ENCODE measurements around the gene ALX4. TPM values are rescaled to one million over a fixed set of nuclear protein-coding genes. Genes with fewer than 3 reads are reported as not detected.
A peak's percentile ranks its signal among the peaks of the same experiment; 100 is the strongest.

Gene ALX4
- total RNA-seq, 4 donors from 2014 or later = 0.31 TPM; not detected in 3

DNA sequence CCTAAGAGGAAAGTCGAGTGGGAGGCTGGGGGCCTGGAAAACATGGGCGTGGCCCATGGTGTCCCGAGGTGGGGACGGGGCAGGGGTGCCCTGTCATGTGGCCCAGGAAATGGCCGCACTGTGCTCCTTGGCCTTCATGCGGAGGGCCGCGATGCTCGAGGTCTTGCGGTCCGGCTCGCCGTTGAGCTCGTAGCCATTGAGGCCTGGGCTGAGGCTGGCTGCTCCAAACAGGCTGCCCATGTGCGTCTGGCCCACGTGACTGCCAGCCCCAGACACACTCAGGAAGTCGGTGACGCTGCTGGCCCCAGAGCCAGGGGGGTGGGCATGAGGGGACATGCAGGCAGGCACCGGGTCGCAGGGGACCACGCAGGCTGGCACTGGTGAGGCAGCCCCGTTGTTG lies 45.2 kb downstream of the ALX4 start:
- Histone ChIP-seq H3K4me3 (no peak overlapping the region), H3K27ac (no peak overlapping the region), H3K9me3 (no peaks in the 10 kb centered on the region), H3K27me3 (peaks cover 32% of the 10 kb centered on the region), H3K36me3 (no peaks in the 10 kb centered on the region), H3K4me1 (no peaks in the 10 kb centered on the region)
- no CpG with 5 or more reads among the region's 22 CpGs for whole genome bisulfite sequencing, 2 donors (ENCODE audit: low coverage in 1 of 2)
- ATAC-seq = peak; percentile 10
- TF ChIP-seq POLR2AphosphoS5 (IDR thresholded peaks at IDR 0.05) (no peak), POLR2A (IDR thresholded peaks at IDR 0.05) (no peak), EP300 (IDR thresholded peaks at IDR 0.05) (no peak)
- TF ChIP-seq, protein P1, sequence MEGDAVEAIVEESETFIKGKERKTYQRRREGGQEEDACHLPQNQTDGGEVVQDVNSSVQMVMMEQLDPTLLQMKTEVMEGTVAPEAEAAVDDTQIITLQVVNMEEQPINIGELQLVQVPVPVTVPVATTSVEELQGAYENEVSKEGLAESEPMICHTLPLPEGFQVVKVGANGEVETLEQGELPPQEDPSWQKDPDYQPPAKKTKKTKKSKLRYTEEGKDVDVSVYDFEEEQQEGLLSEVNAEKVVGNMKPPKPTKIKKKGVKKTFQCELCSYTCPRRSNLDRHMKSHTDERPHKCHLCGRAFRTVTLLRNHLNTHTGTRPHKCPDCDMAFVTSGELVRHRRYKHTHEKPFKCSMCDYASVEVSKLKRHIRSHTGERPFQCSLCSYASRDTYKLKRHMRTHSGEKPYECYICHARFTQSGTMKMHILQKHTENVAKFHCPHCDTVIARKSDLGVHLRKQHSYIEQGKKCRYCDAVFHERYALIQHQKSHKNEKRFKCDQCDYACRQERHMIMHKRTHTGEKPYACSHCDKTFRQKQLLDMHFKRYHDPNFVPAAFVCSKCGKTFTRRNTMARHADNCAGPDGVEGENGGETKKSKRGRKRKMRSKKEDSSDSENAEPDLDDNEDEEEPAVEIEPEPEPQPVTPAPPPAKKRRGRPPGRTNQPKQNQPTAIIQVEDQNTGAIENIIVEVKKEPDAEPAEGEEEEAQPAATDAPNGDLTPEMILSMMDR (IDR thresholded peaks at IDR 0.05) = no peak

DNA sequence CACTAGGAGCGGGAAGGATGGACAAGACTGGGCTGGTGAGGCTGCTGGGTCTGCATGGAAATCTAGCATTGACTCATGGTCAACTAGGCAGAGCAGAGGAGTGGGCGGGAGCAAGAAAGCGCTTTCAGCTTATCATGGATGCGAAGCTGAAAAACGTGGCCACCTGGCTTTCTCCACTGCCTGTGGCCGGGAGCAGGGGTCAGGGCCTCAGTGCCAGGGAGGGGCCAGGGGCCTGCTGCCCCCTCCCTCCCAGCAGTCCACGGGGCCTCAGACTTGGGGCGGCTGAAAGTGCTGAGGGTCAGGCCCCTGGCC lies 45.5 kb downstream of the ALX4 start:
- H3K4me1 ChIP-seq = no peaks in the 10 kb centered on the region
- H3K4me3 ChIP-seq = no peak overlapping the region
- 64% methylated on average over 5 of the region's 8 CpGs; no CpG with 5 or more reads in 1 of the 2 donors for WGBS, 2 donors (ENCODE audit: low coverage in 1 of 2)
- TF ChIP-seq, protein P1 (IDR thresholded peaks at IDR 0.05) = no peak
- no peak for TF ChIP-seq EP300 (IDR thresholded peaks at IDR 0.05)
- TF ChIP-seq POLR2A (IDR thresholded peaks at IDR 0.05) = no peak
- no peak for TF ChIP-seq POLR2AphosphoS5 (IDR thresholded peaks at IDR 0.05)
- H3K27ac ChIP-seq = no peak overlapping the region
- peaks cover 28% of the 10 kb centered on the region for H3K27me3 ChIP-seq
- H3K36me3 ChIP-seq = no peaks in the 10 kb centered on the region
- ATAC-seq = no peak
- no peaks in the 10 kb centered on the region for H3K9me3 ChIP-seq

DNA sequence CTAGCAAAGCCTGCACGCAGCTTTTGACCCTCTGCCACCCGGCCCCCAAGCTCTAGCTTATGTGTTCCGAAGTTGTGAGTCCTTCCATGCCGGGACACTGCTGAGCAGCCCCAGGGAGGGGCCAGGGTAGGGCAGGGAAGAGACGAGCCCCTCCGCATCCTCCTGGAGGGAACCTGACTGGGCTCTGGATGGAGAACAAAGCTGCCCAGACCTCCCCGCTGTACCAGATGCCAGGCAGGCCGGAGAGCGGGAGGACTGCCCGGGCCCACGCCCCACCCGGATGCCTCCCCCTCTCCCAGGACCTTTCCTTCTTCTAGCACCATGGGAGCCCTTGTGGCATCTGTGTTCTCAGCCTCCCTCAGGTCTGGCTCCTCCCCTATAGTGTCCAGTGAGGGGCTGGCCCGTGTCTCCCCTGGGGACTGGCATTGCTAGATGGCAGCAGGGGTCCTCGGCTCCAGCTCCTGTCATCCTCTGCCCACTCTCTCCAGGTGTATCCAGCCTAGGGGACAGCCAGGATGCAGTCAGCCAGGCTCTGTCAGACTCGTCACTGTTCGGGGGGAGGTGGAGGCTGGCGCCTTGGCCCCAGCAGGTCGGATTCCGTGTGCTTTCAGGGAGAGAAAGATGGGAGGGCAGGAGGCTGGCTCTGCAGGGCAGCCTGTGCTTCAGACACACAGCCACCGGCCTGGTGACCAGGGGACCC lies 46.1 kb downstream of the ALX4 start:
- H3K4me1 ChIP-seq = no peaks in the 10 kb centered on the region

DNA sequence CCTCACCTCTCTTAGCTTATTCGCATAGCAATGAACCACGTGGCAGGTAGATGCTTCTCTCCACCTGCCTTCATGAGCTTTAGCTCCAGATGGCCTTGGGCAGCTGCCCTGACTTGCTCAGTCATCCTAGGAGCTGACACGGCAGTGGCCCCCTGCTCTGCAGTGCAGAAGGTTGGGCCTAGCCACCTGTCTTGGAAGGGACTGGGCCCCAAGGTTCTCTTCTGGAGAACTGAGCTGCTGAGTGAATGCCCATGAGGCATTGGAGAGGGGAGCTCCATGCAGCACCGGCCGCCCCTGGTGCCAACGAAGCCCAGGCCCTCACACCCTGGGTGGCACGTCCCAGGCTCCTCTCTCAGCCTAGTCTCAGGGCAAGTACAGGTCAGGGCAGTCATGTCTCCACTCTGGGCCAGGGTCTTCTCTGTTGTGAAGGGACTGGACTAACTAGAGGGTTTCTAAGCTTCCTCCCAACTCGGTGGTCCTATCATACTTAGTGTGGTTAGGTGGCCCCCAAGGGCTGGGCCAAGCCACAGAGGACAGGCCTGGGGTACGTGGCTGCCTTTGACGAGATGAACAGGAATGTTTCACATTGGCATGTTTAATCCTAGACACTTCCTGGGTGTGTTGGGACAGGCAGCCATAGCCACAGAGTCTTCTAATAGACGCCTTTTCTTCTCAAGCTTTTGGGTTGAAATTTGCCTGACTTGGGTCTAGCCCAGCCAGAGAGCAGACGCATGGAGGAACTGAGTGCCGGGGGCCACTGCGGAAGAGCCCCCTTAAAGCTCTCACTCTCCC lies 47.9 kb downstream of the ALX4 start:
- no peaks in the 10 kb centered on the region for H3K4me1 ChIP-seq
- TF ChIP-seq POLR2AphosphoS5 (IDR thresholded peaks at IDR 0.05) (no peak), POLR2A (IDR thresholded peaks at IDR 0.05) (no peak), EP300 (IDR thresholded peaks at IDR 0.05) (no peak)
- TF ChIP-seq, protein P1 (IDR thresholded peaks at IDR 0.05) = no peak
- H3K4me3 ChIP-seq = no peak overlapping the region
- H3K9me3 ChIP-seq = no peaks in the 10 kb centered on the region
- H3K36me3 ChIP-seq = no peaks in the 10 kb centered on the region
- H3K27ac ChIP-seq = no peak overlapping the region
- no peak for ATAC-seq
- WGBS, 2 donors (ENCODE audit: low coverage in 1 of 2) = 91% methylated on average over 6 of the region's 14 CpGs; no CpG with 5 or more reads in 1 of the 2 donors
- peaks cover 28% of the 10 kb centered on the region for H3K27me3 ChIP-seq

More for the DNA sequence above, 46.1 kb downstream of the ALX4 start:
- Histone ChIP-seq H3K36me3 (no peaks in the 10 kb centered on the region), H3K9me3 (no peaks in the 10 kb centered on the region), H3K27ac (no peak overlapping the region), H3K27me3 (peaks cover 28% of the 10 kb centered on the region), H3K4me3 (no peak overlapping the region)
- WGBS, 2 donors (ENCODE audit: low coverage in 1 of 2) = 50% methylated on average over 2 of the region's 20 CpGs; no CpG with 5 or more reads in 1 of the 2 donors
- TF ChIP-seq, protein P1 (IDR thresholded peaks at IDR 0.05) = no peak
- TF ChIP-seq POLR2AphosphoS5 (IDR thresholded peaks at IDR 0.05) (no peak), EP300 (IDR thresholded peaks at IDR 0.05) (no peak), POLR2A (IDR thresholded peaks at IDR 0.05) (no peak)
- ATAC-seq = no peak

Measured in gastroesophageal sphincter (tissue), 4 donors.